Keratinocyte (primary cell): ENCODE measurements around the gene SLX4.

Experiments
- EZH2 ChIP-seq: IDR thresholded peaks from one replicate; pipeline ENCODE4 v1.6.1; 2012; ENCODE audit warnings: inconsistent platforms, mild to moderate bottlenecking, low read length, moderate library complexity
- TF ChIP-seq, protein P1 (sequence below), 3 experiments: IDR thresholded peaks in 1 of 3; conservative IDR thresholded peaks in 1 of 3; optimal IDR thresholded peaks in 1 of 3; 2 replicates in 2 of 3; 3 replicates in 1 of 3; pipeline versions ENCODE3 to v1.5.1; 2011; ENCODE audit warnings: low read length in 3 of 3, mild to moderate bottlenecking in 3 of 3, moderate library complexity in 2 of 3, control low read depth in 1 of 3, inconsistent platforms in 1 of 3; ENCODE audit not compliant: insufficient read depth in 2 of 3; ENCODE audit errors: extremely low read depth in 1 of 3

DNA sequence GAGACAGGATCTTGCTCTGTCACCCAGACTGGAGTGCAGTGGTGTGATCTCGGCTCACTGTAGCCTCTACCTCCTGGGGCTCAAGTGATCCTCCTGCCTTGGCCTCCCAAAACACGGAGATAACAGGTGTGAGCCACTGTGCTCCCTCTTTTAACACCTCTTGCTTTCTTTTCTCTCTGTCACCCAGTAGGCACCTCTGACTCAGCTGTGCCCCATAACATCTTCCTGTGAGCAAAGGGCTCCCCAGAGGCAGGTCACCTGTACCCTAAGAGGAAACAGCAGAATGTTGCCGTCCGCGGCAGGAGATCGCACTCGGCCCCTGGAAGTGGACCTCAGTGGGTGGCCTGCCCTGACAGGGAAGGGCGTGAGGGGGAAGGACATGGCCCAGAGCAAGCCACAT is 33.3 kb downstream of the SLX4 start:
- TF ChIP-seq EZH2 = no peak
- TF ChIP-seq, protein P1, sequence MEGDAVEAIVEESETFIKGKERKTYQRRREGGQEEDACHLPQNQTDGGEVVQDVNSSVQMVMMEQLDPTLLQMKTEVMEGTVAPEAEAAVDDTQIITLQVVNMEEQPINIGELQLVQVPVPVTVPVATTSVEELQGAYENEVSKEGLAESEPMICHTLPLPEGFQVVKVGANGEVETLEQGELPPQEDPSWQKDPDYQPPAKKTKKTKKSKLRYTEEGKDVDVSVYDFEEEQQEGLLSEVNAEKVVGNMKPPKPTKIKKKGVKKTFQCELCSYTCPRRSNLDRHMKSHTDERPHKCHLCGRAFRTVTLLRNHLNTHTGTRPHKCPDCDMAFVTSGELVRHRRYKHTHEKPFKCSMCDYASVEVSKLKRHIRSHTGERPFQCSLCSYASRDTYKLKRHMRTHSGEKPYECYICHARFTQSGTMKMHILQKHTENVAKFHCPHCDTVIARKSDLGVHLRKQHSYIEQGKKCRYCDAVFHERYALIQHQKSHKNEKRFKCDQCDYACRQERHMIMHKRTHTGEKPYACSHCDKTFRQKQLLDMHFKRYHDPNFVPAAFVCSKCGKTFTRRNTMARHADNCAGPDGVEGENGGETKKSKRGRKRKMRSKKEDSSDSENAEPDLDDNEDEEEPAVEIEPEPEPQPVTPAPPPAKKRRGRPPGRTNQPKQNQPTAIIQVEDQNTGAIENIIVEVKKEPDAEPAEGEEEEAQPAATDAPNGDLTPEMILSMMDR (optimal IDR thresholded peaks at IDR 0.05 in 1 of 3, IDR thresholded peaks at IDR 0.05 in 1 of 3, conservative IDR thresholded peaks at IDR 0.05 in 1 of 3; ENCODE audit: extremely low read depth in 1 of 3, insufficient read depth in 2 of 3, low read length in 3 of 3) = no peak
